A673 (cell line): ENCODE results near the gene PAQR9. TPM values are rescaled to one million over a fixed set of nuclear protein-coding genes. Genes with fewer than 3 reads are reported as not detected.

ENCODE experiments used
- BruUV-seq: library from RNA; stranded (reverse); fragments of 400-500 nt; replicated peaks from 2 replicates; lab custom pipeline; 2021; lab: Mats Ljungman, UMichigan
- CTCF ChIA-PET: fragments of 300-600 bp; sonication (Branson Sonifier 250); formaldehyde crosslinking; loops from one replicate; lab custom pipeline; 2022; ENCODE audit warnings: antibody characterized with exemption; lab: Charles Lee
- POLR2A ChIA-PET: fragments of 300-600 bp; sonication (Branson Sonifier 250); formaldehyde crosslinking; loops from one replicate; lab custom pipeline; 2022; ENCODE audit warnings: antibody characterized with exemption; ENCODE audit not compliant: low non-redundant PET; lab: Charles Lee
- DNase-seq: peaks from one replicate; pipeline ENCODE4 v3.0.0-alpha.2; 2015; ENCODE audit warnings: low spot score
- H3K27ac ChIP-seq: fragments of 200-600 bp; sonication (generic); 2 replicates; pipeline ENCODE4 v1.5.1; 2016; ENCODE audit warnings: mixed run types, low read depth, mild to moderate bottlenecking, mixed read lengths, antibody characterized with exemption, low read length; ENCODE audit not compliant: poor library complexity, severe bottlenecking
- H3K27me3 ChIP-seq: fragments of 200-600 bp; sonication (generic); replicated peaks from 2 replicates; pipeline ENCODE4 v1.6.1; 2017; ENCODE audit warnings: mixed run types, low read depth, mild to moderate bottlenecking, mixed read lengths, antibody characterized with exemption, low read length; ENCODE audit not compliant: insufficient read depth, poor library complexity
- H3K36me3 ChIP-seq: fragments of 200-600 bp; sonication (generic); 2 replicates; pipeline ENCODE4 v1.6.1; 2016; ENCODE audit warnings: mixed run types, mild to moderate bottlenecking, mixed read lengths, antibody characterized with exemption, low read length; ENCODE audit not compliant: insufficient read depth, poor library complexity, severe bottlenecking
- H3K4me1 ChIP-seq: fragments of 200-600 bp; sonication (generic); 2 replicates; pipeline ENCODE4 v1.6.1; 2017; ENCODE audit warnings: mixed run types, mild to moderate bottlenecking, mixed read lengths, antibody characterized with exemption, low read length; ENCODE audit not compliant: insufficient read depth, poor library complexity, severe bottlenecking
- H3K4me3 ChIP-seq: fragments of 200-600 bp; sonication (generic); 2 replicates; pipeline ENCODE4 v1.5.1; 2016; ENCODE audit warnings: low read depth, mixed run types, mild to moderate bottlenecking, mixed read lengths, low read length; ENCODE audit not compliant: poor library complexity, severe bottlenecking
- H3K9me3 ChIP-seq: fragments of 200-600 bp; sonication (generic); 2 replicates; pipeline ENCODE4 v1.6.1; 2016; ENCODE audit warnings: mixed run types, low read depth, mild to moderate bottlenecking, mixed read lengths, antibody characterized with exemption, low read length; ENCODE audit not compliant: poor library complexity, severe bottlenecking
- CTCF ChIP-seq: fragments of 300-800, 200-600 bp; sonication (generic); conservative IDR thresholded peaks from 2 replicates; pipeline ENCODE4 v1.5.1; 2017; ENCODE audit warnings: low read depth, mild to moderate bottlenecking, antibody characterized with exemption, low read length, moderate library complexity, mixed read lengths
- EZH2 ChIP-seq: fragments of 200-600 bp; sonication (generic); IDR thresholded peaks from 2 replicates; pipeline ENCODE4 v1.6.1; 2017; ENCODE audit warnings: borderline replicate concordance, low read depth, mild to moderate bottlenecking, mixed read lengths, antibody characterized with exemption, low read length; ENCODE audit not compliant: poor library complexity, severe bottlenecking
- intact Hi-C: fragments of 100-400 bp; cut with micrococcal nuclease; formaldehyde crosslinking; loops from one replicate; pipeline ENCODE4 v1.10.0; 2022; ENCODE audit not compliant: unreplicated experiment
- total RNA-seq: library from RNA; stranded (reverse); gene quantifications from 2 replicates; pipeline ENCODE4 v1.2.3, GENCODE V29; 2021

Gene PAQR9
- total RNA-seq, 1 experiment from 2014 or later: 0.19 TPM

GRCh38 chr3:142912402-142913172, 50.9 kb downstream of the PAQR9 start:
- TF ChIP-seq CTCF: no peak
- no peak for TF ChIP-seq EZH2
- Histone ChIP-seq H3K27me3 (peaks cover 14% of the 10 kb centered on the region), H3K27ac (no peak overlapping the region), H3K9me3 (no peaks in the 10 kb centered on the region), H3K36me3 (no peaks in the 10 kb centered on the region), H3K4me1 (no peaks in the 10 kb centered on the region), H3K4me3 (no peak overlapping the region)
- DNase-seq: no peak
- intact Hi-C loops: no loop called here
- BruUV-seq: no TSS peak
- CTCF ChIA-PET: no interaction called here
- POLR2A ChIA-PET: no interaction called here

Other genes with a start within 250 kb of the PAQR9 start
- 0.88 and 1.3 TPM in 2 replicates for gene TRPC1, start 239.6 kb downstream of the PAQR9 start, total RNA-seq
- 5.0 and 6.4 TPM in 2 replicates for gene PCOLCE2, start 74.6 kb downstream of the PAQR9 start, total RNA-seq
- gene U2SURP, start 37.9 kb upstream of the PAQR9 start, total RNA-seq: 164 and 165 TPM in 2 replicates
- 0.64 and 0.66 TPM in 2 replicates for gene CHST2, start 156.1 kb upstream of the PAQR9 start, total RNA-seq